Smooth muscle cell (in vitro differentiated cells): ENCODE data around the gene SOX13. TPM values are rescaled to one million over a fixed set of nuclear protein-coding genes. Genes with fewer than 3 reads are reported as not detected.
"Not testable (repeated sequence)": the region's sequence is repeated elsewhere in the genome, so short reads cannot be mapped to it uniquely, and the experiment has no call there.

Experiments used
- DNase-seq: peaks from one replicate; lab custom pipeline; 2025; ENCODE audit not compliant: unreplicated experiment; lab: John Stamatoyannopoulos, UW
- H2AFZ ChIP-seq: fragments of 200-600 bp; sonication (generic); 2 replicates; pipeline ENCODE4 v1.6.0; 2016; ENCODE audit warnings: antibody characterized with exemption, low read depth, mild to moderate bottlenecking
- H3F3A ChIP-seq: fragments of 200-600 bp; sonication (generic); 2 replicates; pipeline ENCODE4 v1.6.0; 2017; ENCODE audit warnings: antibody characterized with exemption, low read depth
- H3K27ac ChIP-seq: fragments of 200-600 bp; sonication (generic); 2 replicates; pipeline ENCODE4 v1.5.1; 2016; ENCODE audit warnings: low read depth, mild to moderate bottlenecking
- H3K27me3 ChIP-seq: fragments of 200-600 bp; sonication (generic); 2 replicates; pipeline ENCODE4 v1.6.1; 2016; ENCODE audit warnings: low read depth, mild to moderate bottlenecking
- H3K36me3 ChIP-seq: fragments of 200-600 bp; sonication (generic); 2 replicates; pipeline ENCODE4 v1.5.1; 2016; ENCODE audit warnings: low read depth
- H3K4me1 ChIP-seq: fragments of 200-600 bp; sonication (generic); 2 replicates; pipeline ENCODE4 v1.5.1; 2016; ENCODE audit warnings: low read depth
- H3K4me2 ChIP-seq: fragments of 200-600 bp; sonication (generic); 2 replicates; pipeline ENCODE4 v1.6.0; 2016; ENCODE audit warnings: mild to moderate bottlenecking
- H3K4me3 ChIP-seq: fragments of 200-600 bp; sonication (generic); 2 replicates; pipeline ENCODE4 v1.5.1; 2016; ENCODE audit warnings: mild to moderate bottlenecking
- H3K79me2 ChIP-seq: fragments of 200-600 bp; sonication (generic); 2 replicates; pipeline ENCODE4 v1.6.0; 2016; ENCODE audit warnings: low read depth, mild to moderate bottlenecking
- H3K9ac ChIP-seq: fragments of 200-600 bp; sonication (generic); 2 replicates; pipeline ENCODE4 v1.6.0; 2016; ENCODE audit warnings: low read depth
- H3K9me3 ChIP-seq: fragments of 200-600 bp; sonication (generic); replicated peaks from 2 replicates; pipeline ENCODE4 v1.5.1; 2016; ENCODE audit warnings: low read depth
- H4K20me1 ChIP-seq: fragments of 200-600 bp; sonication (generic); 2 replicates; pipeline ENCODE4 v1.6.0; 2016; ENCODE audit warnings: low read depth
- WGBS: methylation state at CpG from one replicate; pipeline ENCODE4 v1.1.7; 2016; ENCODE audit warnings: low lambda C conversion rate; 5-methylcytosine and 5-hydroxymethylcytosine counted together
- polyA plus RNA-seq: library from polyadenylated mRNA; unstranded; fragments of >200 nt; fragmentation: Nextera tagmentation; extraction: Ambion mirVana; gene quantifications from 2 replicates; pipeline ENCODE4 v1.2.1, GENCODE V29; 2016
- total RNA-seq: library from RNA; depleted of rRNA; stranded (reverse); fragments of >200 nt; gene quantifications from 2 replicates; pipeline ENCODE4 v1.2.3, GENCODE V29; 2014
- TF ChIP-seq, protein P1 (sequence below): fragments of 200-600 bp; sonication (generic); IDR thresholded peaks from 2 replicates; pipeline ENCODE4 v1.5.1; 2017; ENCODE audit warnings: borderline replicate concordance, mild to moderate bottlenecking, antibody characterized with exemption; ENCODE audit not compliant: insufficient read depth, poor library complexity, severe bottlenecking

The SOX13 gene
- total and polyA plus RNA-seq, 2 experiments from 2014 or later, result 0.41 to 2.3 TPM

DNA sequence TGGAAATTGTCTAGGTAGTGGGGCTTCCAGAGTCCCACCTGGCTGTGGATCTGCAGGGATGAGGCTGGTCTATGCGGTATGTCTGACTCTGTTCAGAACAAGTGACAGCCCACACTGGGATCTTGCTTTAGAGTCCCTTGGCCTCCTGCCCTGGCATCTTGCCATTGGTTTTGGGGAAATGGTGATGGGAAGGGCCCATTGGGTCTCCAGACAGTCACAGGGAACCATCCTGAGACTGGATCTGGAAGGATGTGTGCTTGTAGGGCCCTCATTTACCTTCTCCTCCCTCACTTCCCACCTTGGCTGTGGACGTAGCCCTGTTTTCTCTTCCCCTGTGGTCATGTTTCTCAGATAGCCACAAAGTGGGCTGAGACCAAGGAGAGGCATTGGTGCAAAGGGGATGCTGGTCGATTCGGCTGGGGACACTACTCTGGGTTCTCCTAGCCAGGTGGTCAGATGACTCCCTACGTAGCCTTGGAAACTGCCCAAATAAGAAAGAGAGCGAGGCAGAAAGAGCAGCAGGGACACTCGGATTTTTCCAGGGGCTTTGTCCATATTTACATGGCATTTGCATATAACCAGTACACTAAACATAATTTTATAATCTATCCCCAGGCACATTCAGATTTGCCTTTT lies 15.1 kb downstream of the SOX13 start:
- Histone ChIP-seq H3K4me2 (no peak overlapping the region), H3K27me3 (no peaks in the 10 kb centered on the region), H4K20me1 (no peaks in the 10 kb centered on the region), H3F3A (no peaks in the 10 kb centered on the region), H3K4me1 (peaks cover 24% of the 10 kb centered on the region), H3K9ac (no peak overlapping the region), H2AFZ (no peak overlapping the region), H3K9me3 (no peaks in the 10 kb centered on the region), H3K79me2 (no peaks in the 10 kb centered on the region), H3K36me3 (no peaks in the 10 kb centered on the region), H3K4me3 (no peak overlapping the region), H3K27ac (no peak overlapping the region)
- DNase-seq, result no peak
- WGBS, result 93% methylated on average over 7 of the region's 7 CpGs
- TF ChIP-seq, protein P1, sequence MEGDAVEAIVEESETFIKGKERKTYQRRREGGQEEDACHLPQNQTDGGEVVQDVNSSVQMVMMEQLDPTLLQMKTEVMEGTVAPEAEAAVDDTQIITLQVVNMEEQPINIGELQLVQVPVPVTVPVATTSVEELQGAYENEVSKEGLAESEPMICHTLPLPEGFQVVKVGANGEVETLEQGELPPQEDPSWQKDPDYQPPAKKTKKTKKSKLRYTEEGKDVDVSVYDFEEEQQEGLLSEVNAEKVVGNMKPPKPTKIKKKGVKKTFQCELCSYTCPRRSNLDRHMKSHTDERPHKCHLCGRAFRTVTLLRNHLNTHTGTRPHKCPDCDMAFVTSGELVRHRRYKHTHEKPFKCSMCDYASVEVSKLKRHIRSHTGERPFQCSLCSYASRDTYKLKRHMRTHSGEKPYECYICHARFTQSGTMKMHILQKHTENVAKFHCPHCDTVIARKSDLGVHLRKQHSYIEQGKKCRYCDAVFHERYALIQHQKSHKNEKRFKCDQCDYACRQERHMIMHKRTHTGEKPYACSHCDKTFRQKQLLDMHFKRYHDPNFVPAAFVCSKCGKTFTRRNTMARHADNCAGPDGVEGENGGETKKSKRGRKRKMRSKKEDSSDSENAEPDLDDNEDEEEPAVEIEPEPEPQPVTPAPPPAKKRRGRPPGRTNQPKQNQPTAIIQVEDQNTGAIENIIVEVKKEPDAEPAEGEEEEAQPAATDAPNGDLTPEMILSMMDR, result no peak

DNA sequence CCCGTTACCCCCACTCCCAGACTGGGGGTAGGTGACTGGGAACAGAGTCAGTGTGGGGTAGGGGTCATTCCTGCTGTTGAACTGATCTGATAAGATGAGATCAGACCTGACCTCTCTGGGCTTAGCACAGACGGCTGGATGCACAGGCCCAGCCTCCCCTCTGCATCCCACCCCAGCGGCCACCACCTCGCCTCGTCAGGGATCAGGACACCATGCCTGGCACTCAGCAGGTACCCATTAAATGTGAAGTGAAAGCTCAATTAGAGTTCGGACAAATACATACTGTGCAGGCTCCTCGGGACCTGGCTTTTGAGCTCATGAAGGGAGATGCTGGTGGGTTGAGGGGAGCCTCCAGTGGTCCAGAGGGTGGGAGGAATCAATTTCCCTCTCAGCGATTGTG lies 15.7 kb downstream of the SOX13 start:
- Histone ChIP-seq H2AFZ (no peak overlapping the region), H3K27me3 (no peaks in the 10 kb centered on the region), H4K20me1 (no peaks in the 10 kb centered on the region), H3K27ac (no peak overlapping the region), H3K4me3 (no peak overlapping the region), H3K9ac (no peak overlapping the region), H3K4me2 (no peak overlapping the region), H3K36me3 (no peaks in the 10 kb centered on the region), H3F3A (no peaks in the 10 kb centered on the region), H3K4me1 (peaks cover 24% of the 10 kb centered on the region), H3K79me2 (no peaks in the 10 kb centered on the region), H3K9me3 (no peaks in the 10 kb centered on the region)
- no peak for DNase-seq
- TF ChIP-seq, protein P1, result no peak
- 77% methylated on average over 8 of the region's 8 CpGs for WGBS

DNA sequence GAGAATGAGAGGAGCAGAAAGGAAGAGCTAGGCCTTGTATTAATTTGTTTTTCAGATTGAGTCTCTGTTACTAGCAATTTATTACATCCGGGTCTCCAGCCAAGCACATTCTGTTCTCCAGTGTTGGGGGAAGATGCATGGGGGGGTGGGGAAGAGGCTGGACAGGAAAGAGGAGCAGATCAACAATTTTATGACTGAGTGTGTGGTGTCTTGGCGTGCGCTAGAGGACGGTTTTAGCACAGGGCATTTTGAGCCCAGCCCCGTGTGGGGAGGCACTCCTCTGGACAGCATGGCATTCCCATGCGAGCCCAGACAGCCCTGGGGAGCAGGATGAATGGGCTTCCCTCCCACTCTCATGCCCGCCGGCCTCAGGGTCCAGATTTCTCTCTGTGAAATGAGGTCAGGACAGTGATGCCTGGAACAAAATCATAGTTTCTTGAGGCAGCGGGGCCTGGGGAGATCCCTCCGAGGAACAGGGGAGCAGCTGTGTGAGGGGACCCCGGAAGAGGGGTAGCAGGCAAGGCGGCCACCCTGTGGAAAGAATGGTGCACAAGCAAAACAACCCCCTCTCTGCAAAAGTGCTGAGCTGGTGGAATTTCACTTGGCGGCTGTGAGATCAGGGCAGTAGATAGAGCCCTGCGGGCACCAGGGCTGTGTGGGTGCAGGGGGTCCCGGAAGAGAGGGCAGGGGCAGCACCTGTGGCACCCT lies 16.3 kb downstream of the SOX13 start:
- TF ChIP-seq, protein P1, result no peak
- Histone ChIP-seq H3K4me2 (no peak overlapping the region), H3F3A (no peaks in the 10 kb centered on the region), H3K9me3 (no peaks in the 10 kb centered on the region), H4K20me1 (no peaks in the 10 kb centered on the region), H3K4me1 (peaks cover 19% of the 10 kb centered on the region), H3K79me2 (no peaks in the 10 kb centered on the region), H3K4me3 (no peak overlapping the region), H3K9ac (no peak overlapping the region), H3K36me3 (no peaks in the 10 kb centered on the region), H3K27ac (no peak overlapping the region), H3K27me3 (no peaks in the 10 kb centered on the region), H2AFZ (no peak overlapping the region)
- DNase-seq, result no peak
- 61% methylated on average over 15 of the region's 15 CpGs for WGBS

DNA sequence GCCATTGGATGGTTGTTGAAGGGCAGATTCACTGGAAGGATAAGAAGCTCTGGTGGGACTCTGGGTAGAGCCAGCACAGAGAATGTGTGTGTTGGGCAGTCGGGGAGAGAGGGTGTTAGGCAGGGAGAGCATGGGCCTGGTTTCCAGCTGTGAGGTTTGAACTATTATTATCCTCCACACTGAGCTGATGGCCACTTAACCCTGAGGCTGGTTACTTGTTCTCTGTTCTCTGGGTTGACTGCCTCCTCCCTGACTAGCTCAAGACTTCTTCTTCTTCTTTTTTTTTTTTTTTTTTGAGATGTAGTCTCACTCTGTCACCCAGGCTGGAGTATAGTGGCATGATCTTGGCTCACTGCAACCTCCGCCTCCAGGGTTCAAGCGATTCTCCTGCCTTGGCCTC lies 17.2 kb downstream of the SOX13 start:
- not testable (repeated sequence) for H3F3A ChIP-seq, H3K4me3 ChIP-seq, H3K27ac ChIP-seq, H3K4me2 ChIP-seq, DNase-seq, H3K9ac ChIP-seq, H3K79me2 ChIP-seq, H3K27me3 ChIP-seq, H2AFZ ChIP-seq, H3K9me3 ChIP-seq, H4K20me1 ChIP-seq, H3K36me3 ChIP-seq
- 94% methylated on average over 3 of the region's 3 CpGs for WGBS
- peaks cover 18% of the 10 kb centered on the region for H3K4me1 ChIP-seq
